Right ventricle myocardium superior (tissue), 1 donor: Measurements from ENCODE around the gene SPATA32. TPM values are rescaled to one million over a fixed set of nuclear protein-coding genes. Genes with fewer than 3 reads are reported as not detected.
A peak's percentile ranks its signal among the peaks of the same experiment; 100 is the strongest.
"Not testable (repeated sequence)": the region's sequence is repeated elsewhere in the genome, so short reads cannot be mapped to it uniquely, and the experiment has no call there.

ENCODE experiments used
- ATAC-seq: fragments of 200-7000 bp; cut with Tn5 transposase; one replicate; pipeline ENCODE4 v1.9.1; 2020; ENCODE audit warnings: mild to moderate bottlenecking; ENCODE audit not compliant: poor library complexity
- DNase-seq: peaks from one replicate; pipeline ENCODE4 v3.0.0-alpha.2; 2020
- intact Hi-C: fragments of 100-400 bp; cut with DNase I; formaldehyde crosslinking; loops from one replicate; pipeline ENCODE4 v1.11.2; 2022
- total RNA-seq: library from RNA; stranded (reverse); fragmentation: NEBNext Ultra II Directional; extraction: Animal tissue kit (Norgen Biotek cat#: 25700); gene quantifications from one replicate; pipeline ENCODE4 v1.2.1, GENCODE V29; 2021
- donor health status: DM: no; HTN: yes; CAD: no; lungs with severe emphysema.

Gene SPATA32
- total RNA-seq, 1 donor from 2014 or later = not detected

- ATAC-seq (no peak), DNase-seq (no peak)
- intact Hi-C loops = no loop called here
Measured at GRCh38 chr17:45256114-45256966, 5.6 kb downstream of the SPATA32 start.

- intact Hi-C loops = no loop called here
- ATAC-seq = no peak
- no peak for DNase-seq
Measured at GRCh38 chr17:45255358-45255757, 6.5 kb downstream of the SPATA32 start.

GRCh38 chr17:45253879-45254278, 8.0 kb downstream of the SPATA32 start:
- DNase-seq = no peak
- intact Hi-C loops = no loop called here
- no peak for ATAC-seq

GRCh38 chr17:45253237-45253636, 8.7 kb downstream of the SPATA32 start:
- DNase-seq, intact Hi-C loops, ATAC-seq: not testable (repeated sequence)

- ATAC-seq = no peak
- intact Hi-C loops = no loop called here
- DNase-seq = no peak
Measured at GRCh38 chr17:45251931-45252330, 10.0 kb downstream of the SPATA32 start.

- peak; percentile 62 for DNase-seq
- ATAC-seq = peak; percentile 3
- intact Hi-C loops = no loop called here
Measured at GRCh38 chr17:45248132-45248957, 13.5 kb downstream of the SPATA32 start.

- ATAC-seq (peak; percentile 94), DNase-seq (peak; percentile 93)
- intact Hi-C loops = no loop called here
Measured at GRCh38 chr17:45247429-45248131, 14.3 kb downstream of the SPATA32 start.

GRCh38 chr17:45246861-45247428, 14.9 kb downstream of the SPATA32 start:
- DNase-seq (no peak), ATAC-seq (peak; percentile 55)
- intact Hi-C loops = no loop called here

- ATAC-seq (no peak), DNase-seq (no peak)
- intact Hi-C loops = no loop called here
Measured at GRCh38 chr17:45246338-45246737, 15.6 kb downstream of the SPATA32 start.

- intact Hi-C loops = no loop called here
- DNase-seq = no peak
- ATAC-seq = no peak
Measured at GRCh38 chr17:45244725-45245656, 16.9 kb downstream of the SPATA32 start.

- intact Hi-C loops = no loop called here
- ATAC-seq = no peak
- no peak for DNase-seq
Measured at GRCh38 chr17:45243750-45244149, 18.1 kb downstream of the SPATA32 start.

- intact Hi-C loops = no loop called here
- ATAC-seq = no peak
- DNase-seq = no peak
Measured at GRCh38 chr17:45242029-45242414, 19.9 kb downstream of the SPATA32 start.

- intact Hi-C loops = no loop called here
- DNase-seq (no peak), ATAC-seq (peak; percentile 10)
Measured at GRCh38 chr17:45241328-45242028, 20.4 kb downstream of the SPATA32 start.

GRCh38 chr17:45240905-45241327, 21.0 kb downstream of the SPATA32 start:
- DNase-seq = no peak
- ATAC-seq = no peak
- intact Hi-C loops = no loop called here

- intact Hi-C loops = no loop called here
- DNase-seq (no peak), ATAC-seq (no peak)
Measured at GRCh38 chr17:45238155-45238774, 23.6 kb downstream of the SPATA32 start.

GRCh38 chr17:45237686-45238085, 24.2 kb downstream of the SPATA32 start:
- intact Hi-C loops = no loop called here
- DNase-seq (no peak), ATAC-seq (no peak)

GRCh38 chr17:45236282-45236606, 25.6 kb downstream of the SPATA32 start:
- no peak for DNase-seq
- intact Hi-C loops = no loop called here
- no peak for ATAC-seq
